ENCODE results near the gene MTHFD1L.

Gene MTHFD1L

DNA sequence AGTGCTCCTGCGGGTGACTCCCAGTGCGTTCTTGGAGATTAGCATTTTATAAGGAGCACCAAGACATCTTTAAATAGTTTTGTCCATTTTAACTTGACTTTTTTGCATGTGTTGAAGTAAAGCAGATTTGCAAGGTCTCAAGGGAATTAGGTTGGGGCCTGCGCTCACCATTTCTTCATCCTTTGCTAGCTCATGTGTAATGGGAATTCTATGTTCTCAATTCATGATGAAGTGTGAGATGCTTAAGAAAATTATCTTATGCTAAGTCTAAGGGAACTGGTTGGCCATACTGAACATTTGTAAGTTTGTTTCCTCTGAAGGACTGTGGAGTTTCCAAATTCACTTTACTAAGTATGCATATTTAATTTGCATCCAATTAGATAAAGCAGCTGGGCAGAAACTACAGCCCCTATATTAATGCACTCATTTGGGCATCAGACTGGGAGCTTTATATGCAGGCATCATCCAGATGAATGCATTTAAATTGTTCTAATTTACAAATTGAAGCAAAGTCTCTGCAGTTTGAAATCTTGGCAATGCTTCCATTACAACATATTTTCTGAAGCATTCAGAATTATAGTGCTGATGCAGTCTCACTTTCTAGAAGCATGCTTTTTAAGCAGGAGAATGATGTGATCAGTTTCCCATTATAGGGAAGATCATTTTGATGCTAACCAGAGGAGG, 266.0 kb downstream of the MTHFD1L start:
- DNase-seq, result no peak

DNA sequence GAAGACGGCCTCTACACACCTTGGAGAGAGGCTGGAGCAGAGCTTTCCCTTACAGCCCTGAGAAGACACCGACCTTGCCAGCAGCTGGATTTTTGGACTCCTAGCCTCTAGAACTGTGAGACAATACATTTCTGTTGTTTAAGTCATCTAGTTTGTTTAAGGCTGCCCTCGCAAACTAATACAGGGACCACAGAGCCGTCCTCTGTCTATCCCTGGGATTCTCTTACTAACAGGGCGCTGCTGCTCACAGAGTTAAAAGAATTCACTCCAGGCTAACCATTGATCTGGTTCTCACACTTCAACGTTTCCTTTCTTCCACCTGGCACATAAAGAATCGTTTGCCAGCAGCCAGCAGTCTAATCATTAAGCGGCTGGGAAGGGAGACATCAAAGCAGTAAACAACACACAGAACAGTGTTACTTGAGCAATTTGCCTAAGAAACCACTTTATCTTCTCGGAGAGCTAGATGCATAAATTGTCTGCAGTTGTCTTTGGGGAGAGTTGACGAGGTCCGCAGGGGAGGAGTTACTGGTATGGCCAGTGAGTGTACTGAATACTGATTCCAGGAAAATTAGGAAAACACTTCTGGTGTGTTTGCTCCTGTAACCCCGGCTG, 270.7 kb downstream of the MTHFD1L start:
- no peak for DNase-seq

DNA sequence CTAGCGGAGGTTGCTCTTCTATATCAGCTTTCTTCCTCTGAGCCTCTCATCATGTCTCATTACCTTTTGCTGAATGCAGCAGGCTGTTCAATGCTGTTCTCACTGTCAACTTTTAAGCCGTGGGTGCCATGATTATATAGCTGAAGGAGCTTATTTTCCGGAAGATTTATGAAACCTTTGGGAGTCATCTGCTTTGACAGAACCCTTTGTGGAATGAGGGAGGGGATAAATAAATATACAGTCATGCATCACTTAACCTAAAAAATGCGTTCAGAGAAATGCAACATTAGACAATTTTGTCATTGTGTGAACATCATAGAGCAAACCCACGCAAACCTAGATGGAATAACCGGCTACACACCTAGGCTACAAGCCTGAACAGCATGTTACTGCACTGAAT, 272.0 kb downstream of the MTHFD1L start:
- no peak for DNase-seq

DNA sequence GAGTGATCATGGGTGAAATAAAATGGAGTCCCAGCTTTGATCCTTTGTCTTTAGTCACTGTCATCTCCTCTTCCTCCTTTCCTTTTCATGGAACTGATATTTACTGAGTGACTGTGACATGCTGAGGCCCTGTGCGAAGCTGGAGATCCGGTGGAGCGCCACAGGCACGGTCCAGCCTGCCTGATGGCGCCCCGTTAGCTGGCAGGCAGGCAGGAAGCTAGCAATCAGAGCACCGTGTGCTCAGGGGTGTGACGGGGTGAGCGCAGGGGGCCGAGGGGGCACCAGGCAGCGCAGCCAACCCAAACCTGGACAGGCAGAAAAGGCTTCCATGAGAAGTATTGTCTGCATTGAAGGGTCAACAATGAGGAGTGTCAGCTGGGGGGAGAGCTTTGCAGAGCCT, 274.0 kb downstream of the MTHFD1L start:
- no peak for DNase-seq

DNA sequence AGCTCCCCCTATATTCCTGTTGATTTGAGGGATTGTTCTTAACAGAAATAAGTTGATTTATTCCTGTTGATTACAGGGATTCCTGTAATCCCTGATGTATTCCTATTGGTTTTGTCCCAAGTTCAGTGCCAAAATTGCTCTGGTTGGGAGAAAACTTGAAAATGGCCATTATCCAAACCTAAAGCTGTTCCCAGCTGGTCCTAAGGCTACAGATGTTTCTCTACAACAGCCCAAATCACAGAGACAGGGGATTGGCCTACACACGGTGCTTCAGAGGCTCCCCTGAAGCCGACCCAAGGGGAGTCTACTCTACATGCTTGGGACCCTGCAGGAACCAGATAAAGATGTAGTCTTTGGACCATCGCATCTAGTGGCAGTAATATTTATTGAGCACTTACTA, 275.3 kb downstream of the MTHFD1L start:
- DNase-seq, result no peak

DNA sequence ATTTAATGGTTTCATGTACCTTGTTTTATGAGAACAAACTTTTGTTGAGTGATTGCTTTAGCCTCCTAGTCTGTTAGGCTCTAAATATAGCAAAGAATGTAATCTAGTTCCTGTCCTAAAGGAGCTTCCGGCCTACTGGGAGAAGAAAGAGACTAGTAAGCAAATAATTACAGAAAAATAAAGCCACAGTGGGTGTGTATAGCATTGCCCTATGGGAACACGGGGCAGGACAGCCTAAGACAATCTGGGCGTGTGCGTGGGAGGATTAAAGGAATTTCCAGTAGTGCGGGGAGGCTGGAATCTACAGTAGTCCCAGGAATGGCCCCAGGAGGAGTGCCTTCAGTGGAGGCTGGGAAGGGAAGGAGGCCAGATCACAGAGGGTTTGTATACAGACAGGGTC, 276.2 kb downstream of the MTHFD1L start:
- DNase-seq, result no peak

DNA sequence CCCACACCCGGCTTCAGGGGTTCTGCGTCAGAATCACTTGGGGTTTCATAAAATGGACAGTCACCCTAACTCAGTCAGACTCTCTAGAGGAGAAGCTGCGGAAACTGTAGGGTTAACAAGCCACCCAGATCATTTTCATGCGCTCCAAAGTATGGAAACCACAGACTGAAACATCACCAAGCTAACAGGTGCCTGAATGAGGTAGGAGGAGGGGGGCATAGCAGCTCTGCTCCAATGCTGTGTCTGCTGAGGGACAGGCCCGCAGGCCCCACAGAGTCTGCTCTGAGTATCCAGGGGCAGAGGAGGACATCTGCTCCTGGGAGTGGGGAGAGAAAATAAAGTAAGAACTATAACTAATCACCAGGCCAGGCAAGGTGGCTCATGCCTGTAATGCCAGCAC, 277.2 kb downstream of the MTHFD1L start:
- no peak for DNase-seq

DNA sequence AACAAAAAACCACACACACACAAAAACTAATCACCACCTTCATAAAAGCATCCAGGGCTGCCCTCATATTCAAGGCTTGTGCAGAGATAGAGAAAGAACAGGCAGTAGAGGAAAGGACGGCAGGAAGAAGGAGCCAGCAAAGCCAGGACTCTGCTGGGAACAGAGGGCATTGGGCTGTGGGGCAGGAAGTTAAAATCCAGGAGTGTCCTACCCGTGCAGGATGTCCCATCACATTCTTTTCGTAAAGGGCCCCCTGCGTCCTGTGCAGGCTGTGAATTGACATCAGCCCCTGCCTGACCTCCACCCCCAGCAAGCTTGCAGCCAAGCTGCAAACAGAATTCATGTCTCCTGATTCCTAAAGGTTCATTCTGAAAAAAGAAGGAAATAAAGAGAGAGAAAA, 277.8 kb downstream of the MTHFD1L start:
- DNase-seq, result no peak

DNA sequence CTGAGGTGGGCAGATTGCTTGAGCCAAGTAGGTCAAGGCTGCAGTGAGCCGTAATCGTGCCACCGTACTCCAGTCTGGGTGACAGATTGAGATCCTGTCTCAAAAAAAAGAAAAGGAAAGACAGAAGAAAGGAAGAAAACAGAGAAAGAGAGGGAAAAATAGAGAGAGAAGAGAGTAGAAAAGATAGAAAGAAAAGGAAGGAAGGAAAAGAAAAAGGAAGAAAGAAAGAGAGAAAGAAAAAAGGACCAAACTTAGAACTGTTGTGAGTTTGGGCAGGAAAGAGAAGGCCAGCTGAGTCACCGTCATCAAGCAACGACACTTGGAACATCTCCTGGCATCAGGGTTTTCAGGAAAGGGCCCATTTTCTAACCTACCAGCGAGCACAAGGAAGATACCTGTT, 278.3 kb downstream of the MTHFD1L start:
- DNase-seq, result no peak

DNA sequence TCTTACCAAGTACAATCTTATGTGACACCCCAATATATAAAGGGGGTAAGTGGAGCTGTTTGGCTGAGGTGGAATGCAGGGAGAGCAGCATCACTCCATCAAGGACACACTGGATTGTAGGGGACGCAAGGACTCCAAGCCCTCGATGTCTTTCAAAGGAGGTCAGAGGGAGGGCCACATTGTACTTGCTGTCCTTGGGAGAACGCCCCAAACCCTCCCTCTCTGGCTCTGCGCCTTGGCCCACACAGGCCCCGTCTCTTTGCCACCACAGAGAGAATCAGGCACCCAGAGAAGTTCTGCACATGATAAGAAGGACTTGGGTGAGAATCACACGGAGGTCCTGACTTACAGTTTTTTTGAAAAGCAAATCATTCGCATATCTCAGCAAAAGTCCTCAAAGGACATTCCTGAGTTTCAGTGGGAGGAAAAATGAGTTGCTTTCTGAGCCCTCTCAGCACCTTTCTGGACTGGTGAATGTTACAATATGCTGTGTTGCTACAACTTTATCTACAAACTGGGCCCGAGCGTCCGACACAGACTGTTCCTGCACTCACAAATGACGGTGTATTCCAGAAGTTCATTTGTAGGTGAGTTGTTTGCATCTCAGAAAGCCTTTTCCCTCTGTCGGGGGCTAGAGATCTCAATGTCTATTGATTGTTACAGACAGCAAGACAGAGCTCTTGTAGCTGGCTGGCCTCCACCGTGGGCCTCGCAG, 281.8 kb downstream of the MTHFD1L start:
- DNase-seq, result no peak

DNA sequence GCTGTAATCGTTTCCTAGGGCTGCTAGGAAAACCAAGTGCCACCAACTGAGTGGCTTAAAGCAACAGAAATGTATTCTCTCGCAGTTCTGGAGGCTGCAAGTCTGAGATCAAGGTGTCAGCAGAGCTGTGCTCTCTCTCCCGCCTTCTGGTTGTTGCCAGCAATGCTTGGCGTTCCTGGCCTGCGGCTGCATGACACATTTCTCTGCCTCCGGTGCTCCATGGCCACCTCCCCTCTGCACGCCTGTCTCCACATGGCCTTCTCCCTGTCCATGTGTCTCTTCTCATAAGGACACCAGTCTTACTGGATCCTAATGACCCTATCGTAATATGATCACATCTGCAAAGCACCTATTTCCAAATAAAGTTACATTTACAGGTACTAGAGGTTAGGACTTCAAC, 282.6 kb downstream of the MTHFD1L start:
- no peak for DNase-seq

DNA sequence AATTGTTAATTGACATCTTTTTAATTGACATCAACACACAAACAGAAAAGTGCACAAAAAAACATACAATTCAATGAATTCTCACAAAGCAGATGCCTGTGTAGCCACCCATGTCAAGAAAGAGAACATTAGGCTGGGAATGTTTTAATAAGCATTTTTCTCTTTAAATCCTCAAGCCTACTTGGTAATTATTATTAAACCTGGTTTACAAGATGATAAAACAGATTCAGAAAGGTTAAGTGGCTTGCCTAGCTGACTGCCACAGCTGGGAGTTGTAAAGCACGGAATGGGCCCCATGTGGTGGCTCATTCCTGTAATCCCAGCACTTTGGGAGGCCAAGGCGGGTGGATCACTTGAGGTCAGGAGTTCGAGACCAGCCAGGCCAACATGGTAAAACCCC, 284.3 kb downstream of the MTHFD1L start:
- no peak for DNase-seq
